Inflammatory macrophage treated with lipopolysaccharide for 4 hours (primary cell): ENCODE data around the gene CCS.
"Not testable (repeated sequence)": the region's sequence is repeated elsewhere in the genome, so short reads cannot be mapped to it uniquely, and the experiment has no call there.

Experiments
- DNase-seq: peaks from one replicate; pipeline ENCODE4 v3.0.0-alpha.2; 2020

Gene CCS

GRCh38 chr11:66561975-66562248, 31.1 kb upstream of the CCS start:
- no peak for DNase-seq

- DNase-seq: no peak
These were observed 30.7 kb upstream of the CCS start for GRCh38 chr11:66562275-66562674.

- no peak for DNase-seq
These were observed 29.9 kb upstream of the CCS start for GRCh38 chr11:66562907-66563583.

GRCh38 chr11:66563832-66564231, 29.2 kb upstream of the CCS start:
- no peak for DNase-seq

- no peak for DNase-seq
These were observed 28.4 kb upstream of the CCS start for GRCh38 chr11:66564538-66564937.

GRCh38 chr11:66564984-66565383, 28.0 kb upstream of the CCS start:
- DNase-seq: no peak

GRCh38 chr11:66566221-66566620, 26.8 kb upstream of the CCS start:
- DNase-seq: no peak

- no peak for DNase-seq
These were observed 25.2 kb upstream of the CCS start for GRCh38 chr11:66567787-66568123.

- peak; percentile 79 for DNase-seq
These were observed 24.7 kb upstream of the CCS start, which contains the start of gene CTSF for GRCh38 chr11:66568124-66568916. Gene CTSF, minus strand, starts transcription at chr11:66568606. Its CDS starts 120 bp downstream, at chr11:66568486.

GRCh38 chr11:66569076-66569475, 23.9 kb upstream of the CCS start:
- no peak for DNase-seq

- DNase-seq: no peak
These were observed 22.7 kb upstream of the CCS start for GRCh38 chr11:66570079-66570849.

GRCh38 chr11:66570850-66571180, 22.2 kb upstream of the CCS start:
- DNase-seq: no peak

GRCh38 chr11:66579017-66579606, 13.9 kb upstream of the CCS start:
- DNase-seq: peak; percentile 85

- peak; percentile 88 for DNase-seq
These were observed 12.2 kb upstream of the CCS start for GRCh38 chr11:66580803-66581202.

- DNase-seq: no peak
These were observed 11.7 kb upstream of the CCS start for GRCh38 chr11:66581261-66581660.

- not testable (repeated sequence) for DNase-seq
These were observed 10.3 kb upstream of the CCS start for GRCh38 chr11:66582565-66583147.

GRCh38 chr11:66585447-66585846, 7.5 kb upstream of the CCS start:
- not testable (repeated sequence) for DNase-seq

GRCh38 chr11:66586136-66586535, 6.8 kb upstream of the CCS start:
- no peak for DNase-seq

GRCh38 chr11:66589315-66589714, 3.7 kb upstream of the CCS start:
- DNase-seq: not testable (repeated sequence)

- no peak for DNase-seq
These were observed 2.8 kb upstream of the CCS start for GRCh38 chr11:66589996-66590675.

- no peak for DNase-seq
These were observed 1.8 kb upstream of the CCS start for GRCh38 chr11:66591175-66591574.

- DNase-seq: no peak
These were observed 284 bp downstream of the CCS start for GRCh38 chr11:66593303-66593635.

GRCh38 chr11:66593650-66594049, 665 bp downstream of the CCS start:
- no peak for DNase-seq
